GM12865 (cell line): ENCODE measurements around the gene ABCB8.
"Not testable (repeated sequence)": the region's sequence is repeated elsewhere in the genome, so short reads cannot be mapped to it uniquely, and the experiment has no call there.

ENCODE experiments used
- DNase-seq: peaks from one replicate; pipeline ENCODE4 v3.0.0; 2010; ENCODE audit warnings: low read depth
- H3K4me3 ChIP-seq: 2 replicates; pipeline ENCODE4 v1.5.1; 2011; ENCODE audit warnings: mild to moderate bottlenecking, low read depth, low read length, control low read depth
- TF ChIP-seq, protein P1 (sequence below): IDR thresholded peaks from 2 replicates; pipeline ENCODE4 v1.5.1; 2011; ENCODE audit warnings: low read length, control low read depth, low read depth, inconsistent platforms; ENCODE audit not compliant: insufficient read depth; ENCODE audit errors: missing control alignments

The ABCB8 gene

DNA sequence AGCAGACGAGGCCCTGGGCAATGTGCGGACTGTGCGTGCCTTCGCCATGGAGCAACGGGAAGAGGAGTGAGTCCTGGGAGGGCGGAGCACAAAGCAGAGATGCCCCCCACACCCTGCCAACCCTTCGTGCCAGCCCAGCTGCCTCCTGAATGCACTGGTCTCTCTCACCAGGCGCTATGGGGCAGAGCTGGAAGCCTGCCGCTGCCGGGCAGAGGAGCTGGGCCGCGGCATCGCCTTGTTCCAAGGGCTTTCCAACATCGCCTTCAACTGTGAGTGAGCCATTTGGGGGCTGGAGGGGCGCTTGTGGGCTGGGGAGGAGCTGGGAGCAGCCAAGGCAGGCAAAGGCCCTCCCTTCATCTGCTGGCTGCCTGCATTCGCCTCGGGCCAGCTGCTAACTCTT lies 7.7 kb downstream of the ABCB8 start:
- DNase-seq, result no peak
- TF ChIP-seq, protein P1, sequence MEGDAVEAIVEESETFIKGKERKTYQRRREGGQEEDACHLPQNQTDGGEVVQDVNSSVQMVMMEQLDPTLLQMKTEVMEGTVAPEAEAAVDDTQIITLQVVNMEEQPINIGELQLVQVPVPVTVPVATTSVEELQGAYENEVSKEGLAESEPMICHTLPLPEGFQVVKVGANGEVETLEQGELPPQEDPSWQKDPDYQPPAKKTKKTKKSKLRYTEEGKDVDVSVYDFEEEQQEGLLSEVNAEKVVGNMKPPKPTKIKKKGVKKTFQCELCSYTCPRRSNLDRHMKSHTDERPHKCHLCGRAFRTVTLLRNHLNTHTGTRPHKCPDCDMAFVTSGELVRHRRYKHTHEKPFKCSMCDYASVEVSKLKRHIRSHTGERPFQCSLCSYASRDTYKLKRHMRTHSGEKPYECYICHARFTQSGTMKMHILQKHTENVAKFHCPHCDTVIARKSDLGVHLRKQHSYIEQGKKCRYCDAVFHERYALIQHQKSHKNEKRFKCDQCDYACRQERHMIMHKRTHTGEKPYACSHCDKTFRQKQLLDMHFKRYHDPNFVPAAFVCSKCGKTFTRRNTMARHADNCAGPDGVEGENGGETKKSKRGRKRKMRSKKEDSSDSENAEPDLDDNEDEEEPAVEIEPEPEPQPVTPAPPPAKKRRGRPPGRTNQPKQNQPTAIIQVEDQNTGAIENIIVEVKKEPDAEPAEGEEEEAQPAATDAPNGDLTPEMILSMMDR, result no peak
- no peak overlapping the region for H3K4me3 ChIP-seq

DNA sequence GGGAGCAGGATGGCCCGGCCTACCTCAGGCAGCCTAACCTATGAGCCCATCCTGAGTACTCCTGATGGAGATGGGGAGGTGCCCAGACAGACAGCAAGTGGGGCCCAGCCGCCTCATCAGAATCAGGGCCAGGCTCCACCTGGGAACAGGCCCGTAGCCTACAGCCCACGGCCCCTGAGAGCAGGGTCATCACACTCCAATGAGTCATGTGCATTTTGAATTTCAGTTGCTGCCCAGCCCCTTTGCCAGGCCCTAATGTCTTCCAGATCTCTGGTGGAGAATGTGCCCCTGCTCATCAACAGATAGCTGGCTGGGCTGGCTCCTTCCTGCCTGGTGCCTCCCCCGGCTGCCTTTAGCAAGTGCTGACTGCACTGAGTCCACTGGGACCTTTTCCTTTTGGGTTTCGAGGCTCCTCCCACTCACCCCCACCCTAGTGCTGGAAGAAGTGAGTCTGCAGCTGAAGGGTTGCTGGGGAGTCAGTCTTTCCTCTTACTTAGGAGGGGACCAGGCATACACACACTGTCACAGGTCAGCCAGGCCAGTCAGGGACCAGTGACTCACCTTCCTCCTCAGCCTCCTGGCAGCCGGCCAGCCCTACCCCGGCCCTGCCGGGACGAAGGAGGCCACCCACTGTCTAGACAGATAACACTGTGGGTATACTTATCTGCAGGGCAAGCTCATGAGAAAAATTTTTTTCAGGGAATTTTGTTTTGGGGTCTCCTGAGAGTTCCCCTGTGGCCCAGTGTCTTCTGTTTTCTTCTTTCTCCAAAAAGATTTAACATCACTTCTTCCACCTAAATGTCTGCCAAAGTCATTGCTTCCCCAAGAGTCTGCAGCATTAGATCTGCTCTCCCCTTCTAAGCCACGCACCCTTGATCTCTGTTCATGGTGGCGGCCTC lies 10.9 kb downstream of the ABCB8 start:
- H3K4me3 ChIP-seq, result no peak overlapping the region
- TF ChIP-seq, protein P1, result no peak
- DNase-seq, result no peak

DNA sequence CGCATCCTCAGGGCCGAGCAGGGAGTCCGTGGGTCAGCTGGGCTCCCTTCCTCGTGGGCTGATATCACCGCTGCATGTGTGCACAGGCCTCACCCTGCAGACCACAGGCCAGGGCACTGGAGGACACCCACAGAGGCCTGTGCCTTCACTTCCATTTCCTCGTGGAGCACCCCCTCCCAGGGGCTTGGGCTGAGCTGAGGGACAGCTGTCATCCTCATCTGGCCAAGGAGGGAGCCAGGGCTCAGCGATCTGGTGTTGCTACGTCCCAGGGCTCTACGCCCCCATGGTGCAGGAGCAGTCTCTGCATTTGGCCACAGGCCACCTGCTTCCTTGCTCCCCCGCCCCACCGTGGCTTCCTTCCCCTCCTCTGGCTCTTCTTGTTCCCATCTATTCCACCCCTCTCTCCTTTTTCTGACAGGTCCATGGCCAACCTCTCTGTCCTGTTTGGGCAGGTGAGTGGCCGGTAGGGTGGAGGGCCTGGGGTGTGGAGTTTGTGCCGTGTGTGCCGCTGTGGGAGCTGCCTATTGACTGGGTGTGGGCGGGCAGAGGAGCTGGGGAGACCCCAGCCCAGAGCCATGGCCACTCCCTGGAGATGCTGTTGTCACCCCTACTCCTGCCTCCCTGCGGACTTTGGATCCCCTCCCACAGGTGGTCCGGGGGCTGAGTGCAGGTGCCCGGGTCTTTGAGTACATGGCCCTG lies 11.7 kb downstream of the ABCB8 start:
- DNase-seq, result no peak
- TF ChIP-seq, protein P1, result no peak
- no peak overlapping the region for H3K4me3 ChIP-seq

DNA sequence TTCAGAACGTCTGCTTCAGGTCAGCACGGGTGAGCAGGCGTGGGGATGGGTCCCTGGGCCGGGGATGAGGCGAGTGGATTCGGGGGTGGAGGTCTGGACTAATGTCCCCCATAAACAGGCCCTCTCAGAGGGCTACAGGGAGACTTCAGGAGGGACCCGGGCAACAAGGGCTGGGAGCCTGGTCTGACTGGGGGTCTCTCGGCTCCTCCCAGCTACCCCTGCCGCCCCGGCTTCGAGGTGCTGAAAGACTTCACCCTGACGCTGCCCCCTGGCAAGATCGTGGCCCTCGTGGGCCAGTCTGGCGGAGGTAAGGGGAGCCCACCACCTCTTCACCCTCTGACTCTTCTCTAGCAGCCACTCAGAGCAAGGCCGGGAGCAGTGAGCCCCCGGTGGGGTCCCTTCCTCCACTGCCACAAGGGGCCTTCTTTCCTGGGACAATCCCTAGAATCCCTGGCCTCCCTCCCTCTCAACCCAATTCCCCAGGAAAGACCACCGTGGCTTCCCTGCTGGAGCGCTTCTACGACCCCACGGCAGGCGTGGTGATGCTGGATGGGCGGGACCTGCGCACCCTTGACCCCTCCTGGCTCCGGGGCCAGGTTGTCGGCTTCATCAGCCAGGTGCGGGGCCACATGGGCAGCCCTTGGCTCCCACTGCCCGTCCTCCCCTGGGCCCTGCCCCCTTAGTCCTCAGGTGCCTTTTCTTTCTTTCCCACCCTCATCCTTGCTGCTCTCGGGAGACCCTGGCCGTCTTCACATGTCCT lies 12.5 kb downstream of the ABCB8 start:
- no peak for DNase-seq
- H3K4me3 ChIP-seq, result no peak overlapping the region
- TF ChIP-seq, protein P1, result no peak

DNA sequence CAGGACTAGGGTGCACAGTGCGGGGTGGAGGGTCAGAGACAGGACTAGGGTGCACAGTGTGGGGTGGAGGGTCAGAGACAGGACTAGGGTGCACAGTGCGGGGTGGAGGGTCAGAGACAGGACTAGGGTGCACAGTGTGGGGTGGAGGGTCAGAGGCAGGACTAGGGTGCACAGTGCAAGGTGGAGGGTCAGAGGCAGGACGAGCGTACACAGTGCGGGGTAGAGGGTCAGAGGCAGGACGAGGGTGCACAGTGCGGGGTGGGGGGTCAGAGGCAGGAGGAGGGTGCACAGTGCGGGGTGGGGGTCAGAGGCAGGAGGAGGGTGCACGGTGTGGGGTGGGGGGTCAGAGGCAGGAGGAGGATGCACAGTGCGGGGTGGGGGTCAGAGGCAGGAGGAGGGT lies 15.2 kb downstream of the ABCB8 start:
- not testable (repeated sequence) for H3K4me3 ChIP-seq, DNase-seq

DNA sequence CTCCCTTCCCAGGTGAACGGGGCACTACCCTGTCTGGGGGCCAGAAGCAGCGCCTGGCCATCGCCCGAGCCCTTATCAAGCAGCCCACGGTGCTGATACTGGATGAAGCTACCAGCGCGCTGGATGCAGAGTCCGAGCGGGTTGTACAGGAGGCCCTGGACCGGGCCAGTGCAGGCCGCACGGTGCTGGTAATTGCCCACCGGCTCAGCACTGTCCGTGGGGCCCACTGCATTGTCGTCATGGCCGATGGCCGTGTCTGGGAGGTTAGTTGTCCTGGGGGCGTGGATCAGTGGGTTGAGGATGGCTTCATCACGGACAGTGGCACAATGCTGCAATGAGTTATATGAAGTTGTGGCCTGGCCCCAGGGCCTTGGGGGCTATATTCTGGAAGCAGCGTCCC lies 15.7 kb downstream of the ABCB8 start:
- DNase-seq, result no peak
- TF ChIP-seq, protein P1, result no peak
- no peak overlapping the region for H3K4me3 ChIP-seq

DNA sequence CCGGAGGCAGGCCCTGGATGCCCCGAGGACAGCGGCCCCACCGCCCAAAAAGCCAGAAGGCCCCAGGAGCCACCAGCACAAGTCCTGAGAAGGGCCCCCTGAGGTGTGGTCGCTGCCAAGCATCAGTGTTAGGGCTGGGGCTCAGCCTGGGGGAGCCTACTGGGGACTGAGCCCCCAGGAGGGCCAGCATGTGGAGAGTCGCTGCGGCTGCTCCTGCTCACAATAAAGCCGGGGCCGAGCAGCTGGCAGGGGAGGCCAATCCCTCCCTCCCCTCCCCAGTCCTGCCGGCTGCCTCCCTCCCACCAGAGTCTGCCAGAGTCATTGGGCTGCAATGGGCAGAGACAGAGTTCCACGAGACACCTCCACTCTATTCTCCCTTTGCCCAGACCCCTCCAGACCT lies 17.0 kb downstream of the ABCB8 start:
- no peak overlapping the region for H3K4me3 ChIP-seq
- TF ChIP-seq, protein P1, result no peak
- DNase-seq, result no peak
